AG04450 (cell line): Measurements from ENCODE around the gene CD80. TPM values are rescaled to one million over a fixed set of nuclear protein-coding genes. Genes with fewer than 3 reads are reported as not detected.

ENCODE experiments used
- CTCF ChIA-PET: fragments of 300-600, 350-600 bp; formaldehyde crosslinking; extraction: SDS; loops from one replicate; lab custom pipeline; 2022; ENCODE audit warnings: antibody characterized with exemption, inconsistent platforms; lab: Charles Lee
- POLR2A ChIA-PET: fragments of 350-600 bp; formaldehyde crosslinking; extraction: SDS; loops from one replicate; lab custom pipeline; 2021; ENCODE audit warnings: antibody characterized with exemption, inconsistent platforms; lab: Yijun Ruan, JAX
- DNase-seq: peaks from one replicate; pipeline ENCODE4 v3.0.0-alpha.2; 2011; ENCODE audit warnings: low read depth, low spot score
- H3K27ac ChIP-seq: one replicate; pipeline ENCODE4 v1.5.1; 2012; ENCODE audit warnings: low read depth, low read length, control low read depth
- H3K27me3 ChIP-seq: one replicate; pipeline ENCODE4 v1.6.0; 2012; ENCODE audit warnings: low read length; ENCODE audit not compliant: control insufficient read depth, insufficient read depth
- H3K4me3 ChIP-seq: 2 replicates; pipeline ENCODE4 v1.5.1; 2011; ENCODE audit warnings: mild to moderate bottlenecking, low read depth, low read length, control low read depth
- H3K9me3 ChIP-seq: 2 replicates; pipeline ENCODE4 v1.5.1; 2012; ENCODE audit warnings: low read length; ENCODE audit not compliant: control insufficient read depth, insufficient read depth
- CTCF ChIP-seq: IDR thresholded peaks from 2 replicates; pipeline ENCODE4 v1.5.1; 2011; ENCODE audit warnings: low read depth, low read length, control low read depth, inconsistent platforms
- polyA plus RNA-seq: library from polyadenylated mRNA; depleted of rRNA; stranded (reverse); fragments of >200 nt; gene quantifications from 2 replicates; pipeline ENCODE4 v1.2.3, GENCODE V29; 2011

The CD80 gene
- polyA plus RNA-seq, 1 experiment: not detected

GRCh38 chr3:119531151-119531550, 28.3 kb downstream of the CD80 start:
- ChIA-PET POLR2A (interaction anchor here (1.2 kb wide), 1 partner anchor 146 kb away, joined by 3 read pairs; the partner anchor contains the start of gene COX17), CTCF (interaction anchor here (0.5 to 1.6 kb wide), 2 partner anchors 150 to 269 kb away, joined by 3 to 5 read pairs; no protein-coding TSS in a partner anchor)
- no peaks in the 10 kb centered on the region for H3K9me3 ChIP-seq
- no peak overlapping the region for H3K27ac ChIP-seq
- no peak for DNase-seq
- no peak for TF ChIP-seq CTCF
- no peak overlapping the region for H3K4me3 ChIP-seq
- H3K27me3 ChIP-seq: no peaks in the 10 kb centered on the region

- Histone ChIP-seq H3K4me3 (no peak overlapping the region), H3K27ac (no peak overlapping the region), H3K9me3 (no peaks in the 10 kb centered on the region), H3K27me3 (no peaks in the 10 kb centered on the region)
- CTCF ChIA-PET: interaction anchor here (0.5 to 1.6 kb wide), 2 partner anchors 151 to 270 kb away, joined by 3 to 5 read pairs; no protein-coding TSS in a partner anchor
- no peak for TF ChIP-seq CTCF
- POLR2A ChIA-PET: interaction anchor here (1.0 to 1.2 kb wide), 2 partner anchors 32 to 146 kb away, joined by 3 to 8 read pairs; partner anchors contain the start of genes COX17 and TIMMDC1
- no peak for DNase-seq
Observed at GRCh38 chr3:119530456-119530855, 29.0 kb downstream of the CD80 start.

GRCh38 chr3:119529883-119530282, 29.5 kb downstream of the CD80 start:
- ChIA-PET POLR2A (interaction anchor here (1.0 to 1.2 kb wide), 2 partner anchors 32 to 147 kb away, joined by 3 to 8 read pairs; partner anchors contain the start of genes COX17 and TIMMDC1), CTCF (interaction anchor here (1.6 kb wide), 1 partner anchor 151 kb away, joined by 5 read pairs; no protein-coding TSS in a partner anchor)
- TF ChIP-seq CTCF: no peak
- Histone ChIP-seq H3K9me3 (no peaks in the 10 kb centered on the region), H3K27ac (no peak overlapping the region), H3K4me3 (no peak overlapping the region), H3K27me3 (no peaks in the 10 kb centered on the region)
- DNase-seq: peak; percentile 16

GRCh38 chr3:119527714-119528113, 31.7 kb downstream of the CD80 start:
- no peak overlapping the region for H3K27ac ChIP-seq
- POLR2A ChIA-PET: no interaction called here
- no peak for TF ChIP-seq CTCF
- CTCF ChIA-PET: no interaction called here
- no peak overlapping the region for H3K4me3 ChIP-seq
- no peaks in the 10 kb centered on the region for H3K27me3 ChIP-seq
- DNase-seq: no peak
- no peaks in the 10 kb centered on the region for H3K9me3 ChIP-seq

- ChIA-PET POLR2A (no interaction called here), CTCF (interaction anchor here (0.6 to 1.4 kb wide), 4 partner anchors 9 to 166 kb away, joined by 3 to 6 read pairs (median 3); no protein-coding TSS in a partner anchor)
- H3K4me3 ChIP-seq: no peak overlapping the region
- H3K9me3 ChIP-seq: no peaks in the 10 kb centered on the region
- no peaks in the 10 kb centered on the region for H3K27me3 ChIP-seq
- no peak for DNase-seq
- H3K27ac ChIP-seq: no peak overlapping the region
- peak; percentile 51 for TF ChIP-seq CTCF
Observed at GRCh38 chr3:119524931-119525662, 34.3 kb downstream of the CD80 start.
